ENCODE data around the gene PRKAR1A. TPM values are rescaled to one million over a fixed set of nuclear protein-coding genes. Genes with fewer than 3 reads are reported as not detected.
A peak's percentile ranks its signal among the peaks of the same experiment; 100 is the strongest.

Gene PRKAR1A
- total RNA-seq, 1 donor from 2014 or later, result 268 TPM

GRCh38 chr17:68595496-68595895, 83.3 kb downstream of the PRKAR1A start:
- peaks cover 38% of the 10 kb centered on the region for H3K4me1 Mint-ChIP-seq
- no peaks in the 10 kb centered on the region for H3K9me3 Mint-ChIP-seq
- no peak for TF ChIP-seq CTCF (IDR thresholded peaks at IDR 0.05; ENCODE audit: unreplicated experiment)
- no peak for DNase-seq (ENCODE audit: low spot score in 2 of 2, unreplicated experiment in 2 of 2)
- no peak overlapping the region for H3K27ac Mint-ChIP-seq
- peaks cover 22% of the 10 kb centered on the region for H3K27me3 Mint-ChIP-seq (ENCODE audit: low read depth)
- H3K4me3 Mint-ChIP-seq, result no peak overlapping the region
- H3K36me3 Mint-ChIP-seq, result no peaks in the 10 kb centered on the region

- peaks cover 22% of the 10 kb centered on the region for H3K27me3 Mint-ChIP-seq (ENCODE audit: low read depth)
Observed at GRCh38 chr17:68595986-68596385, 83.8 kb downstream of the PRKAR1A start.

GRCh38 chr17:68596411-68596945, 84.2 kb downstream of the PRKAR1A start:
- H3K9me3 Mint-ChIP-seq, result no peaks in the 10 kb centered on the region
- DNase-seq (ENCODE audit: low spot score in 2 of 2, unreplicated experiment in 2 of 2), result no peak
- H3K4me1 Mint-ChIP-seq, result peaks cover 38% of the 10 kb centered on the region
- no peak overlapping the region for H3K27ac Mint-ChIP-seq
- no peak for TF ChIP-seq CTCF (IDR thresholded peaks at IDR 0.05; ENCODE audit: unreplicated experiment)
- no peak overlapping the region for H3K4me3 Mint-ChIP-seq
- H3K27me3 Mint-ChIP-seq (ENCODE audit: low read depth), result peaks cover 26% of the 10 kb centered on the region
- H3K36me3 Mint-ChIP-seq, result no peaks in the 10 kb centered on the region

More at GRCh38 chr17:68595986-68596385, 83.8 kb downstream of the PRKAR1A start:
- no peak overlapping the region for H3K4me3 Mint-ChIP-seq
- no peaks in the 10 kb centered on the region for H3K36me3 Mint-ChIP-seq
- H3K27ac Mint-ChIP-seq, result no peak overlapping the region
- DNase-seq (ENCODE audit: low spot score in 2 of 2, unreplicated experiment in 2 of 2), result no peak
- H3K9me3 Mint-ChIP-seq, result no peaks in the 10 kb centered on the region
- peaks cover 38% of the 10 kb centered on the region for H3K4me1 Mint-ChIP-seq
- no peak for TF ChIP-seq CTCF (IDR thresholded peaks at IDR 0.05; ENCODE audit: unreplicated experiment)

- H3K27me3 Mint-ChIP-seq (ENCODE audit: low read depth), result peaks cover 42% of the 10 kb centered on the region
- DNase-seq (ENCODE audit: low spot score in 2 of 2, unreplicated experiment in 2 of 2), result no peak
Observed at GRCh38 chr17:68598074-68598473, 85.8 kb downstream of the PRKAR1A start.

GRCh38 chr17:68598545-68598961, 86.3 kb downstream of the PRKAR1A start:
- TF ChIP-seq CTCF (IDR thresholded peaks at IDR 0.05; ENCODE audit: unreplicated experiment), result no peak
- Mint-ChIP-seq H3K27me3 (ENCODE audit: low read depth) (peaks cover 46% of the 10 kb centered on the region), H3K36me3 (no peaks in the 10 kb centered on the region), H3K4me3 (no peak overlapping the region), H3K4me1 (peaks cover 23% of the 10 kb centered on the region), H3K9me3 (no peaks in the 10 kb centered on the region), H3K27ac (no peak overlapping the region)
- no peak for DNase-seq (ENCODE audit: low spot score in 2 of 2, unreplicated experiment in 2 of 2)

More at GRCh38 chr17:68598074-68598473, 85.8 kb downstream of the PRKAR1A start:
- Mint-ChIP-seq H3K4me3 (no peak overlapping the region), H3K9me3 (no peaks in the 10 kb centered on the region), H3K4me1 (peaks cover 28% of the 10 kb centered on the region), H3K36me3 (no peaks in the 10 kb centered on the region), H3K27ac (no peak overlapping the region)
- no peak for TF ChIP-seq CTCF (IDR thresholded peaks at IDR 0.05; ENCODE audit: unreplicated experiment)

- TF ChIP-seq CTCF (IDR thresholded peaks at IDR 0.05; ENCODE audit: unreplicated experiment), result no peak
- no peaks in the 10 kb centered on the region for H3K36me3 Mint-ChIP-seq
- H3K27me3 Mint-ChIP-seq (ENCODE audit: low read depth), result peaks cover 49% of the 10 kb centered on the region
- H3K27ac Mint-ChIP-seq, result no peak overlapping the region
- peak overlapping the region; percentile 79 for H3K4me3 Mint-ChIP-seq
- H3K4me1 Mint-ChIP-seq, result peaks cover 20% of the 10 kb centered on the region
- no peaks in the 10 kb centered on the region for H3K9me3 Mint-ChIP-seq
- no peak for DNase-seq (ENCODE audit: low spot score in 2 of 2, unreplicated experiment in 2 of 2)
Observed at GRCh38 chr17:68599091-68599490, 86.9 kb downstream of the PRKAR1A start.
